GM23338 (cell line): Measurements from ENCODE around the gene DRC7. TPM values are rescaled to one million over a fixed set of nuclear protein-coding genes. Genes with fewer than 3 reads are reported as not detected.

Experiments
- ATAC-seq: fragments of 200-7000 bp; cut with Tn5 transposase; 3 replicates; pipeline ENCODE4 v1.9.1; 2020
- DNase-seq: peaks from one replicate; pipeline ENCODE4 v3.0.0-alpha.2; 2015; ENCODE audit warnings: low spot score
- H2AFZ ChIP-seq: fragments of 200-600 bp; sonication (generic); 2 replicates; pipeline ENCODE4 v1.8.0; 2016; ENCODE audit warnings: antibody characterized with exemption, mild to moderate bottlenecking, moderate library complexity
- H3F3A ChIP-seq: fragments of 200-600 bp; sonication (generic); replicated peaks from 2 replicates; pipeline ENCODE4 v1.8.0; 2017; ENCODE audit warnings: antibody characterized with exemption, mixed run types, low read depth
- H3K27ac ChIP-seq: fragments of 200-600 bp; sonication (generic); 2 replicates; pipeline ENCODE4 v1.6.1; 2016; ENCODE audit warnings: low read depth
- H3K27me3 ChIP-seq: fragments of 200-600 bp; sonication (generic); 2 replicates; pipeline ENCODE4 v1.8.0; 2016; ENCODE audit warnings: mild to moderate bottlenecking, mixed run types, moderate library complexity; ENCODE audit not compliant: insufficient read depth
- H3K36me3 ChIP-seq: fragments of 200-600 bp; sonication (generic); 2 replicates; pipeline ENCODE4 v1.8.0; 2016; ENCODE audit warnings: mild to moderate bottlenecking; ENCODE audit not compliant: insufficient read depth
- H3K4me1 ChIP-seq: fragments of 200-600 bp; sonication (generic); 2 replicates; pipeline ENCODE4 v1.8.0; 2016; ENCODE audit warnings: mild to moderate bottlenecking, moderate library complexity; ENCODE audit not compliant: insufficient read depth
- H3K4me2 ChIP-seq: fragments of 200-600 bp; sonication (generic); 2 replicates; pipeline ENCODE4 v1.7.1; 2017; ENCODE audit warnings: mixed run types
- H3K4me3 ChIP-seq: fragments of 200-600 bp; sonication (generic); 2 replicates; pipeline ENCODE4 v1.6.1; 2016; ENCODE audit warnings: mixed run types
- H3K79me2 ChIP-seq: fragments of 200-600 bp; sonication (generic); replicated peaks from 2 replicates; pipeline ENCODE4 v1.8.0; 2017; ENCODE audit warnings: mild to moderate bottlenecking; ENCODE audit not compliant: insufficient read depth
- H3K9me2 ChIP-seq: fragments of 200-600 bp; sonication (generic); 2 replicates; pipeline ENCODE4 v1.8.0; 2017; ENCODE audit not compliant: insufficient read depth
- H4K20me1 ChIP-seq: fragments of 200-600 bp; sonication (generic); replicated peaks from 2 replicates; pipeline ENCODE4 v1.8.0; 2017; ENCODE audit warnings: mild to moderate bottlenecking; ENCODE audit not compliant: insufficient read depth
- H3K27ac Mint-ChIP-seq: 2 replicates; pipeline ENCODE4 v1.8.0; 2020; ENCODE audit warnings: inconsistent platforms, mild to moderate bottlenecking, moderate library complexity, mixed read lengths
- H3K27me3 Mint-ChIP-seq: 3 replicates; pipeline ENCODE4 v1.8.0; 2022; ENCODE audit warnings: low read depth, mild to moderate bottlenecking, moderate library complexity, mixed read lengths, inconsistent platforms; ENCODE audit not compliant: insufficient read depth, poor library complexity
- H3K36me3 Mint-ChIP-seq: 3 replicates; pipeline ENCODE4 v1.8.0; 2021; ENCODE audit warnings: low read depth, mild to moderate bottlenecking, inconsistent platforms, moderate library complexity, mixed read lengths
- H3K4me1 Mint-ChIP-seq: 3 replicates; pipeline ENCODE4 v1.8.0; 2020; ENCODE audit warnings: mild to moderate bottlenecking, inconsistent platforms, mixed read lengths
- H3K4me3 Mint-ChIP-seq: 3 replicates; pipeline ENCODE4 v1.8.0; 2021; ENCODE audit warnings: moderate library complexity, mild to moderate bottlenecking, inconsistent platforms, mixed read lengths
- H3K9me3 Mint-ChIP-seq: 3 replicates; pipeline ENCODE4 v1.8.0; 2020; ENCODE audit warnings: moderate library complexity, mild to moderate bottlenecking, inconsistent platforms, mixed read lengths
- CREB1 ChIP-seq: fragments of 250-450 bp; sonication (Bioruptor Pico); IDR thresholded peaks from 2 replicates; pipeline ENCODE4 v1.5.0; 2020; ENCODE audit warnings: low read depth, mild to moderate bottlenecking, moderate library complexity
- CTCF ChIP-seq, 2 experiments: fragments of 200-600 bp in 1 of 2; sonication (generic) in 1 of 2; conservative IDR thresholded peaks; 2 replicates each; pipeline versions ENCODE4 v1.5.1 to v1.6.1; 2016 to 2017; ENCODE audit warnings: antibody characterized with exemption in 2 of 2, low read depth in 2 of 2, mild to moderate bottlenecking in 2 of 2, moderate library complexity in 1 of 2
- ETS1 ChIP-seq: IDR thresholded peaks from 2 replicates; pipeline ENCODE4 v1.6.1; 2016; ENCODE audit warnings: antibody characterized with exemption
- EZH2 ChIP-seq: fragments of 200-600 bp; sonication (generic); IDR thresholded peaks from one replicate; pipeline ENCODE4 v1.8.0; 2017; ENCODE audit warnings: antibody characterized with exemption, mild to moderate bottlenecking, low read depth; ENCODE audit not compliant: unreplicated experiment
- EZH2phosphoT487 ChIP-seq: fragments of 200-600 bp; sonication (generic); IDR thresholded peaks from one replicate; pipeline ENCODE4 v1.8.1; 2018; ENCODE audit warnings: antibody characterized with exemption; ENCODE audit not compliant: unreplicated experiment
- JUNB ChIP-seq: IDR thresholded peaks from one replicate; pipeline ENCODE4 v1.6.1; 2016; ENCODE audit warnings: antibody characterized with exemption; ENCODE audit not compliant: unreplicated experiment
- NANOG ChIP-seq: IDR thresholded peaks from 2 replicates; pipeline ENCODE4 v1.6.1; 2016; ENCODE audit warnings: antibody characterized with exemption, borderline replicate concordance
- POLR2AphosphoS5 ChIP-seq: IDR thresholded peaks from 2 replicates; pipeline ENCODE4 v1.6.1; 2016; ENCODE audit warnings: antibody characterized with exemption, low read depth
- REST ChIP-seq: IDR thresholded peaks from one replicate; pipeline ENCODE4 v1.6.1; 2018; ENCODE audit warnings: antibody characterized with exemption; ENCODE audit not compliant: unreplicated experiment
- STAT1 ChIP-seq: IDR thresholded peaks from one replicate; pipeline ENCODE4 v1.6.1; 2016; ENCODE audit warnings: antibody characterized with exemption; ENCODE audit not compliant: unreplicated experiment
- ZNF114 ChIP-seq: fragments of 250-450 bp; sonication (Bioruptor Pico); IDR thresholded peaks from 2 replicates; pipeline ENCODE4 v1.5.0; 2020; ENCODE audit warnings: mild to moderate bottlenecking, moderate library complexity
- ZNF331 ChIP-seq: fragments of 250-450 bp; sonication (Bioruptor Pico); IDR thresholded peaks from 2 replicates; pipeline ENCODE4 v1.5.0; 2020; ENCODE audit warnings: low read depth, mild to moderate bottlenecking, moderate library complexity
- ZNF462 ChIP-seq: fragments of 250-450 bp; sonication (Bioruptor Pico); IDR thresholded peaks from 2 replicates; pipeline ENCODE4 v1.5.0; 2020; ENCODE audit warnings: mild to moderate bottlenecking, moderate library complexity
- polyA plus RNA-seq: library from polyadenylated mRNA; unstranded; fragments of >200 nt; fragmentation: Nextera tagmentation; extraction: Ambion mirVana; gene quantifications from 2 replicates; pipeline ENCODE4 v1.2.1, GENCODE V29; 2016
- total RNA-seq: library from RNA; depleted of rRNA; stranded (reverse); fragments of >200 nt; shearing (Covaris generic); gene quantifications from 2 replicates; pipeline ENCODE4 v1.2.3, GENCODE V29; 2014

DRC7 gene
- total and polyA plus RNA-seq, 2 experiments from 2014 or later, result not detected

GRCh38 chr16:57704905-57705852 is 10.6 kb downstream of the DRC7 start:
- H3K4me3 Mint-ChIP-seq, result no peak overlapping the region
- Histone ChIP-seq H3K4me1 (no peaks in the 10 kb centered on the region), H3K4me2 (no peak overlapping the region), H3K4me3 (no peak overlapping the region), H3K27ac (no peak overlapping the region), H2AFZ (no peak overlapping the region), H4K20me1 (no peaks in the 10 kb centered on the region), H3K9me2 (no peaks in the 10 kb centered on the region), H3F3A (no peaks in the 10 kb centered on the region), H3K36me3 (no peaks in the 10 kb centered on the region), H3K27me3 (no peaks in the 10 kb centered on the region), H3K79me2 (no peaks in the 10 kb centered on the region)
- no peak overlapping the region for H3K27ac Mint-ChIP-seq
- DNase-seq (no peak), ATAC-seq (no peak)
- H3K4me1 Mint-ChIP-seq, result peaks cover 5% of the 10 kb centered on the region; the same call in 2 of the 3 replicates
- H3K36me3 Mint-ChIP-seq, result no peaks in the 10 kb centered on the region
- peaks cover 6% of the 10 kb centered on the region for H3K27me3 Mint-ChIP-seq
- TF ChIP-seq ETS1 (no peak), EZH2phosphoT487 (no peak), JUNB (no peak), CTCF (conservative IDR thresholded peaks at IDR 0.05; ENCODE audit: low read depth in 2 of 2) (no peak), NANOG (no peak), POLR2AphosphoS5 (no peak), REST (no peak), STAT1 (no peak), EZH2 (no peak), ZNF462 (no peak), ZNF331 (no peak), ZNF114 (no peak), CREB1 (CRISPR knock-in tag) (no peak)
- peaks cover 3% of the 10 kb centered on the region; the same call in 2 of the 3 replicates for H3K9me3 Mint-ChIP-seq
